ENCODE measurements around the gene FOXO3B.
"Not testable (repeated sequence)": the region's sequence is repeated elsewhere in the genome, so short reads cannot be mapped to it uniquely, and the experiment has no call there.

- not testable (repeated sequence) for TF ChIP-seq EZH2 (IDR thresholded peaks at IDR 0.05; ENCODE audit: insufficient read depth, poor library complexity, severe bottlenecking); EZH2phosphoT487 (IDR thresholded peaks at IDR 0.05; ENCODE audit: insufficient read depth, low read depth)
These were observed 41.4 kb upstream of the FOXO3B start for GRCh38 chr17:18723509-18723908.

Measured in GM23248 (cell line).